Sigmoid colon (tissue), 7 donors: Measurements from ENCODE around the gene LFNG. TPM values are rescaled to one million over a fixed set of nuclear protein-coding genes. Genes with fewer than 3 reads are reported as not detected.
A peak's percentile ranks its signal among the peaks of the same experiment; 100 is the strongest.
"Not testable (repeated sequence)": the region's sequence is repeated elsewhere in the genome, so short reads cannot be mapped to it uniquely, and the experiment has no call there.

Experiments used
- DNase-seq: peaks from one replicate; pipeline ENCODE4 v3.0.0-alpha.2; 2019
- H3K27ac ChIP-seq, 4 donors: fragments of 200-600 bp; sonication (generic); one replicate each; pipeline ENCODE4 v1.5.1; 2016 to 2019; ENCODE audit warnings: mild to moderate bottlenecking in 1 of 4
- H3K27me3 ChIP-seq, 3 donors: fragments of 200-600 bp; sonication (generic); one replicate each; pipeline ENCODE4 v1.5.1; 2019; ENCODE audit warnings: mild to moderate bottlenecking in 1 of 3
- H3K36me3 ChIP-seq, 4 donors: fragments of 200-600 bp; sonication (generic); one replicate each; pipeline ENCODE4 v1.5.1; 2016 to 2019
- H3K4me1 ChIP-seq, 4 donors: fragments of 200-600 bp; sonication (generic); one replicate each; pipeline ENCODE4 v1.5.1; 2017 to 2019
- H3K4me3 ChIP-seq, 4 donors: fragments of 200-600 bp; sonication (generic); one replicate each; pipeline ENCODE4 v1.5.1; 2017 to 2019; ENCODE audit warnings: mild to moderate bottlenecking in 2 of 4, moderate library complexity in 1 of 4
- H3K9me3 ChIP-seq, 4 donors: fragments of 200-600 bp in 3 of 4; sonication (generic) in 3 of 4; one replicate each; pipeline versions ENCODE4 v1.5.1 to v1.6.1; 2013 to 2019
- EP300 ChIP-seq, 4 donors: sonication (generic); formaldehyde crosslinking; IDR thresholded peaks; one replicate each; pipeline ENCODE4 v1.6.1; 2017; ENCODE audit warnings: antibody characterized with exemption in 4 of 4
- POLR2A ChIP-seq, 2 donors: fragments of 450-650 bp; IDR thresholded peaks; one replicate each; pipeline ENCODE4 v1.6.1; 2016; ENCODE audit warnings: antibody characterized with exemption in 2 of 2, mild to moderate bottlenecking in 2 of 2, moderate library complexity in 2 of 2
- POLR2AphosphoS5 ChIP-seq, 4 donors: sonication (generic); formaldehyde crosslinking; IDR thresholded peaks; one replicate each; pipeline ENCODE4 v1.6.1; 2017; ENCODE audit warnings: antibody characterized with exemption in 4 of 4
- WGBS, 2 donors: extraction: QIAGEN DNeasy Blood & Tissue Kit; methylation state at CpG; one replicate each; pipeline ENCODE4 v1.1.7; 2013; 5-methylcytosine and 5-hydroxymethylcytosine counted together
- intact Hi-C: fragments of 100-400 bp; cut with DNase I; formaldehyde crosslinking; loops from one replicate; pipeline ENCODE4 v1.15.1; 2023
- polyA plus RNA-seq, 3 donors: library from polyadenylated mRNA; stranded (reverse); fragments of 200-250 nt; gene quantifications; one replicate each; pipeline ENCODE4 v1.2.3, GENCODE V29; 2013
- total RNA-seq, 4 donors: library from RNA; depleted of rRNA; stranded (reverse); fragments of >200 nt; gene quantifications; one replicate each; pipeline ENCODE4 v1.1.0, GENCODE V29; 2016
- TF ChIP-seq, protein P1 (sequence below), 4 experiments: fragments of 450-650 bp in 3 of 4; fragments of 200-600 bp in 1 of 4; IDR thresholded peaks; one replicate each; pipeline ENCODE4 v1.5.1; 2016 to 2019; ENCODE audit warnings: antibody characterized with exemption in 4 of 4, mild to moderate bottlenecking in 3 of 4, moderate library complexity in 2 of 4
- donor health status: healthy with polysubstance abuse.
- donor health status: Bipolar disorder and iron deficiency.
- donor health status: healthy.

The LFNG gene
- total and polyA plus RNA-seq, 7 donors: 1.8 to 34.5 (median 5.8) TPM

DNA sequence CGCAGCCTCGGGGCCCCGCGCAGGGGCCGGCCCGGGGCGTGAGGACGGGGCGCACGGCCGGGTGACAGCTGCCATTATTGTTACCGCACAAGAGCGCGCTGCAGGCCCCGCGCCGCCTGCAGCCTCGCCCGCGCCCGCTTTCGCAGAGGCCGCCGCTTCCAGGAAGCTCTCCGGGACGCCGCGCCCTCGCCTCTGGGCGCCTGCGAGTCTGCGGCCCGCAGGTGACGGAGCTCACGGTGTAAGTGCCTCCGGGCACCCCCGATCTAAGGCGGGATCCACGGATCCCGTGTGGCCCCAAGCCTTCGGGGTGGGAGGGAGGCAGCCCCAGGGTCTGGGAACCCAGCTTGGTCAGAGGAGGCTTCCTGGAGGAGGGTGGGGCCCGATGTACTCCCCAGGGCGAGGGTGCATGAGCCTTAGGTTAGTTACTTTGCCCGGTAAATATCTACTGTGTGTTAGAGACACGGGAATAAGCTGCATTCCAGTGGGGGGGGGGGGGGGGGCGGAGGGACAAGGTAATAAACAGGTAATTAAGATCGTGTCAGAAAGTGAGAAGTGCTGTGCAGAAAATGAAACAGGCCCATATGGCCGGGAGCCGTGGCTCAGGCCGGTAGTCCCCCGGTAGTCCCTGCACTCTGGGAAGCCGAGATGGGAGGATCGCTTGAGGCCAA, 39.8 kb downstream of the LFNG start:
- Histone ChIP-seq H3K27ac (peak overlapping the region; percentile 66 to 86 (median 70)), H3K27me3 (no peaks in the 10 kb centered on the region), H3K4me3 (peak overlapping the region; percentile 54 to 100 (median 84)), H3K4me1 (peaks cover 0 to 33% (median 28%) of the 10 kb centered on the region in 4 donors), H3K36me3 (no peaks in the 10 kb centered on the region), H3K9me3 (no peaks in the 10 kb centered on the region)
- TF ChIP-seq POLR2A (IDR thresholded peaks at IDR 0.05) (no peak), POLR2AphosphoS5 (IDR thresholded peaks at IDR 0.05) (no peak), EP300 (IDR thresholded peaks at IDR 0.05) (no peak)
- TF ChIP-seq, protein P1, sequence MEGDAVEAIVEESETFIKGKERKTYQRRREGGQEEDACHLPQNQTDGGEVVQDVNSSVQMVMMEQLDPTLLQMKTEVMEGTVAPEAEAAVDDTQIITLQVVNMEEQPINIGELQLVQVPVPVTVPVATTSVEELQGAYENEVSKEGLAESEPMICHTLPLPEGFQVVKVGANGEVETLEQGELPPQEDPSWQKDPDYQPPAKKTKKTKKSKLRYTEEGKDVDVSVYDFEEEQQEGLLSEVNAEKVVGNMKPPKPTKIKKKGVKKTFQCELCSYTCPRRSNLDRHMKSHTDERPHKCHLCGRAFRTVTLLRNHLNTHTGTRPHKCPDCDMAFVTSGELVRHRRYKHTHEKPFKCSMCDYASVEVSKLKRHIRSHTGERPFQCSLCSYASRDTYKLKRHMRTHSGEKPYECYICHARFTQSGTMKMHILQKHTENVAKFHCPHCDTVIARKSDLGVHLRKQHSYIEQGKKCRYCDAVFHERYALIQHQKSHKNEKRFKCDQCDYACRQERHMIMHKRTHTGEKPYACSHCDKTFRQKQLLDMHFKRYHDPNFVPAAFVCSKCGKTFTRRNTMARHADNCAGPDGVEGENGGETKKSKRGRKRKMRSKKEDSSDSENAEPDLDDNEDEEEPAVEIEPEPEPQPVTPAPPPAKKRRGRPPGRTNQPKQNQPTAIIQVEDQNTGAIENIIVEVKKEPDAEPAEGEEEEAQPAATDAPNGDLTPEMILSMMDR (IDR thresholded peaks at IDR 0.05): no peak
- WGBS, 2 donors: 3 to 14% methylated on average over 53 of the region's 53 CpGs
- intact Hi-C loops: loop anchor here (5.0 kb wide), 5 partner anchors 73 to 283 kb away; partner anchors contain the start of genes CHST12, EIF3B, GNA12 and TTYH3
- DNase-seq: no peak

DNA sequence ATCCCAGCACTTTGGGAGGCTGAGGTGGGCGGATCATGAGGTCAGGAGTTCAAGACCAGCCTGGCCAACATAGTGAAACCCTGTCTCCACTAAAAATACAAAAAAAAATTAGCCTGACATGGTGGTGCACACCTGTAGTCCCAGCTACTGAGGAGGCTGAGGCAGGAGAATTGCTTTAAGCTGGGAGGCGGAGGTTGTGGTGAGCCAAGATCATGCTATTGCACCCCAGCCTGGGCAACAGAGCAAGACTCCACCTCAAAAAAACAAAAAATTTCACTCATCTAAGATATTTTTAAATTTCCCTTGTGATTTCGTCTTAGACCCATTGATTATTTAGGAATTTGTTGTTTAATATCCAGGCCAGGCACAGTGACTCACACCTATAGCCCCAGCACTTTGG, 44.4 kb downstream of the LFNG start:
- DNase-seq, H3K27ac ChIP-seq, H3K4me3 ChIP-seq, intact Hi-C loops, H3K36me3 ChIP-seq, H3K27me3 ChIP-seq, H3K9me3 ChIP-seq: not testable (repeated sequence)
- WGBS, 2 donors: 95% methylated on average over 3 of the region's 3 CpGs
- H3K4me1 ChIP-seq: peaks cover 0 to 24% (median 16%) of the 10 kb centered on the region in 4 donors

DNA sequence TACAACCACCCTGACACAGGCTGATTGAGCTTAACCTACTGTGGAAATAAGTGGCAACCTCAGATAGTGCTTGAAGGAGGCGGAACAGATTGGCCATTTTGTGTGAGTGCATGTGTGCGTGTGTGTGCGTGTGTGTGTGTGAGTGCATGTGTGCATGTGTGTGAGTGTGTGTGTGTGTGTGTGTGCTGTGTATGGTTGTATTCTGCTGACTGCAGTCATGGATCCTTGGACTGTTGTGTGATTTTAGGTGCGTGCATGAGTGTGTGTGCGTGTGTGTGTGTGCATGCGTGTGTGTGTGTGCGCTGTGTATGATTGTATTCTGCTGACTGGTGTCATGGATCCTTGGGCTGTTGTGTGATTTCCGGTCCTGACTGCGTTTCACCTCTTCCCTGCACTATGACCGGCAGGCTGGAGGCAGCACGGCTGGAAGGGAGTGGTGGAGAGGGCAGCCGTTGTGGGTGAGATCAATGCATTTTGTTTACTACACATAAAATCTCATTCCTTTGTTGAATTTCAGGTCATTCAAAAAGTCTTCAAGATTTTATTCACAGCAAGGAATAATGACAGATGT, 45.5 kb downstream of the LFNG start:
- Histone ChIP-seq H3K36me3 (no peaks in the 10 kb centered on the region), H3K4me1 (peaks cover 0 to 19% (median 10%) of the 10 kb centered on the region in 4 donors), H3K9me3 (no peaks in the 10 kb centered on the region), H3K4me3 (no peak overlapping the region), H3K27me3 (no peaks in the 10 kb centered on the region), H3K27ac (no peak overlapping the region)
- 30 to 70% methylated on average over 12 of the region's 12 CpGs for WGBS, 2 donors
- TF ChIP-seq EP300 (IDR thresholded peaks at IDR 0.05): no peak
- TF ChIP-seq, protein P1 (IDR thresholded peaks at IDR 0.05): no peak
- no peak for TF ChIP-seq POLR2A (IDR thresholded peaks at IDR 0.05)
- TF ChIP-seq POLR2AphosphoS5 (IDR thresholded peaks at IDR 0.05): no peak
- intact Hi-C loops: no loop called here
- DNase-seq: no peak

DNA sequence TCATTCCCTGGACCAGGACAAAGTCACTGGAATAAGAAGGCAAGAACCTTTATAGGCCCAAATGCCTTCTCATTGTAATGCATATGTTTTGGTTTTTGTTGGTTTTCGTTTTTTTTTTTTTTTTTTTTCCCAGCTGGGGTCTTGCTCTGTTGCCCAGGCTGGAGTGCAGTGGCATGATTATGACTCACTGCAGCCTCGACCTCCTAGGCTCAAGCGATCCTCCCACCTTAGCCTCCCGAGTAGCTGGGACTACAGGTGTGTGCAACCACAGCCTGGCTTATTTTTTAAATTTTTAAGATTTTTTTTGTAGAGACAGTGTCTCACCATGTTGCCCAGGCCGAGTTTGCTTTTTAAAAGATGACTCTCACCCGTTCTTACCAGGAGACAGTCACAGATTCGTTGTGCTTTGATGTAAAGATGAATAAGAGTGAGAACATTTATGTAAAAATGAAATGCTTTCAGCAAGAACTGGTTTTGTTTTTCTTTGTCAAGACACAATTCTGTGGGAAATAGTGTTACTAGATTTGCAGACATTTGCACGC, 46.8 kb downstream of the LFNG start:
- Histone ChIP-seq H3K27ac (no peak overlapping the region), H3K4me1 (peaks cover 0 to 12% (median 6%) of the 10 kb centered on the region in 4 donors), H3K9me3 (no peaks in the 10 kb centered on the region), H3K36me3 (peaks cover 0 to 2% (median 0%) of the 10 kb centered on the region in 4 donors), H3K4me3 (no peak overlapping the region), H3K27me3 (no peaks in the 10 kb centered on the region)
- 81% methylated on average over 8 of the region's 8 CpGs for WGBS, 2 donors
- intact Hi-C loops: no loop called here
- DNase-seq: no peak
- TF ChIP-seq, protein P1 (IDR thresholded peaks at IDR 0.05): no peak
- TF ChIP-seq POLR2AphosphoS5 (IDR thresholded peaks at IDR 0.05) (no peak), EP300 (IDR thresholded peaks at IDR 0.05) (no peak), POLR2A (IDR thresholded peaks at IDR 0.05) (no peak)

DNA sequence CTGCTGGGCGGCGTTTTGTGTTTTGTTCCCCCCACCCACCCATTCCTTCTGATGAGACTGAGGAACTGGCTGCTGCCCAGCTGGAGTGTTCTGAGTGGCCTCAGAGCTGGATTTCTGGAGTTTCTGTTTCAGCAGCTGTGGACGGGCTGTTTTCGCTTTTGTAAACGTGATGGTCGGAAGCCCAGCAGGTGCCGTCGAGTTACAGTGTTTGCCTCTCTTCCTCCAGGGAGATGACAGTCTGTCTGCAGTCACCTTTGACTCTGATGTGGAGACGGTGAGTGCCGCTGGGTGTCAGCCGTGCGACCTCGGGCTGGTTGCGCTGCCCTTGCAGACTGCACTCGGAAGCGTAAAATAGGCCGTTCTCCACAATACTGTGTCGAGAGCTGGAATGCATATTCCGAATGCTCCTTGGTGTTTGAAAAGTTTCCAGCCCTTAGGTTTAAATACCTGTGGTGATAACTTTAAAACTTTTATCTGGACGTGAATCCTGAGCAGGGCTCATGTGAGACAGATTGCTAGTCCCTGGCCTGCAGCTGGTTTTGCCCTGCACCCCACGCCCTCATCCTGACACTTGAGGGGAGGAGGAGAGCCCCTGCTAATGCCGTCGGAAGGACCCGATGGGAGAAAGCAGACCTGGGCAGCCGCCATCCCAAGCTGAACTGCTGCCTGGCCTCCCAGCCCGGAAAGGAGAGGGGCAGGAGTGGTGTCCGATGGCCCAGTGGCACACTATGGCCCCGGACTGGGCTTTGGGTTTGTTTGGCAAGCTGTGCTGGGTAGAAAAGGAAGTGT, 47.5 kb downstream of the LFNG start:
- Histone ChIP-seq H3K9me3 (no peaks in the 10 kb centered on the region), H3K27me3 (no peaks in the 10 kb centered on the region), H3K4me1 (peaks cover 0 to 12% (median 6%) of the 10 kb centered on the region in 4 donors), H3K36me3 (peaks cover 0 to 9% (median 0%) of the 10 kb centered on the region in 4 donors), H3K27ac (no peak overlapping the region), H3K4me3 (peak overlapping the region in 1 of 4 donors; percentile 16)
- no peak for DNase-seq
- intact Hi-C loops: no loop called here
- no peak for TF ChIP-seq POLR2AphosphoS5 (IDR thresholded peaks at IDR 0.05)
- TF ChIP-seq EP300 (IDR thresholded peaks at IDR 0.05): no peak
- no peak for TF ChIP-seq POLR2A (IDR thresholded peaks at IDR 0.05)
- TF ChIP-seq, protein P1 (IDR thresholded peaks at IDR 0.05): no peak
- 75 to 77% methylated on average over 28 of the region's 28 CpGs for WGBS, 2 donors
